H9 (cell line): ENCODE data around the gene PRPF8. TPM values are rescaled to one million over a fixed set of nuclear protein-coding genes. Genes with fewer than 3 reads are reported as not detected.
"Not testable (repeated sequence)": the region's sequence is repeated elsewhere in the genome, so short reads cannot be mapped to it uniquely, and the experiment has no call there.

Experiments
- DNase-seq: peaks from one replicate; pipeline ENCODE4 v3.0.0-alpha.2; 2017
- H2AFZ ChIP-seq: one replicate; pipeline ENCODE4 v1.6.1; 2013; ENCODE audit warnings: mild to moderate bottlenecking, low read length, control low read depth, moderate library complexity
- H2AK5ac ChIP-seq: 2 replicates; pipeline ENCODE4 v1.6.1; 2013; ENCODE audit warnings: low read length, control low read depth, mixed read lengths; ENCODE audit not compliant: insufficient read length
- H2BK120ac ChIP-seq: one replicate; pipeline ENCODE4 v1.6.1; 2013; ENCODE audit warnings: low read depth, mild to moderate bottlenecking, low read length, control low read depth, inconsistent platforms; ENCODE audit not compliant: poor library complexity, severe bottlenecking
- H2BK12ac ChIP-seq: 2 replicates; pipeline ENCODE4 v1.6.1; 2013; ENCODE audit warnings: low read length, control low read depth, mixed read lengths, low read depth; ENCODE audit not compliant: insufficient read length
- H2BK15ac ChIP-seq: 2 replicates; pipeline ENCODE4 v1.6.1; 2013; ENCODE audit warnings: low read depth, low read length, control low read depth
- H2BK20ac ChIP-seq: one replicate; pipeline ENCODE4 v1.6.1; 2013; ENCODE audit warnings: low read depth, mild to moderate bottlenecking, low read length, control low read depth, inconsistent platforms; ENCODE audit not compliant: poor library complexity, severe bottlenecking
- H2BK5ac ChIP-seq: 2 replicates; pipeline ENCODE4 v1.6.1; 2013; ENCODE audit warnings: low read length, control low read depth, mixed read lengths; ENCODE audit not compliant: insufficient read length
- H3K14ac ChIP-seq: 2 replicates; pipeline ENCODE4 v1.6.1; 2013; ENCODE audit warnings: low read length, control low read depth; ENCODE audit not compliant: insufficient read depth
- H3K18ac ChIP-seq: 2 replicates; pipeline ENCODE4 v1.6.1; 2013; ENCODE audit warnings: low read depth, mild to moderate bottlenecking, mixed read lengths, low read length, control low read depth; ENCODE audit not compliant: insufficient read length
- H3K23ac ChIP-seq: 2 replicates; pipeline ENCODE4 v1.6.1; 2013; ENCODE audit warnings: low read length, control low read depth, mixed read lengths, low read depth; ENCODE audit not compliant: insufficient read length
- H3K23me2 ChIP-seq: 2 replicates; pipeline ENCODE4 v1.6.1; 2013; ENCODE audit warnings: low read depth, mild to moderate bottlenecking, mixed read lengths, low read length, control low read depth; ENCODE audit not compliant: insufficient read length, poor library complexity, severe bottlenecking
- H3K27ac ChIP-seq: 2 replicates; pipeline ENCODE4 v1.5.1; 2013; ENCODE audit warnings: low read length, control low read depth, mixed read lengths, low read depth; ENCODE audit not compliant: insufficient read length
- H3K27me3 ChIP-seq: 2 replicates; pipeline ENCODE4 v1.6.1; 2013; ENCODE audit warnings: low read length, control low read depth, inconsistent platforms; ENCODE audit not compliant: insufficient read depth
- H3K4ac ChIP-seq: 2 replicates; pipeline ENCODE4 v1.6.1; 2013; ENCODE audit warnings: low read depth, mild to moderate bottlenecking, control low read depth, inconsistent platforms, low read length, moderate library complexity
- H3K4me1 ChIP-seq: 2 replicates; pipeline ENCODE4 v1.6.1; 2013; ENCODE audit warnings: low read length, control low read depth, inconsistent platforms; ENCODE audit not compliant: insufficient read depth
- H3K4me2 ChIP-seq: 2 replicates; pipeline ENCODE4 v1.6.1; 2013; ENCODE audit warnings: low read length, control low read depth, mixed read lengths; ENCODE audit not compliant: insufficient read length, insufficient read depth
- H3K56ac ChIP-seq: 2 replicates; pipeline ENCODE4 v1.6.1; 2013; ENCODE audit warnings: low read depth, mild to moderate bottlenecking, mixed read lengths, low read length, control low read depth; ENCODE audit not compliant: insufficient read length
- H3K79me1 ChIP-seq: 2 replicates; pipeline ENCODE4 v1.6.1; 2013; ENCODE audit warnings: low read depth, mild to moderate bottlenecking, moderate library complexity, low read length, control low read depth, inconsistent platforms; ENCODE audit not compliant: insufficient read depth, poor library complexity, severe bottlenecking
- H3K79me2 ChIP-seq: 2 replicates; pipeline ENCODE4 v1.6.1; 2013; ENCODE audit warnings: low read length, control low read depth, inconsistent platforms; ENCODE audit not compliant: insufficient read depth
- H3K9ac ChIP-seq: 2 replicates; pipeline ENCODE4 v1.6.1; 2013; ENCODE audit warnings: low read length, control low read depth, mixed read lengths; ENCODE audit not compliant: insufficient read length; ENCODE audit errors: extremely low read depth
- H3K9me3 ChIP-seq: one replicate; pipeline ENCODE4 v1.6.1; 2013; ENCODE audit warnings: low read depth, low read length, inconsistent platforms; ENCODE audit not compliant: control insufficient read depth
- H3T11ph ChIP-seq: one replicate; pipeline ENCODE4 v1.6.1; 2013; ENCODE audit warnings: mild to moderate bottlenecking, low read length, control low read depth, inconsistent platforms
- H4K20me1 ChIP-seq: one replicate; pipeline ENCODE4 v1.6.1; 2013; ENCODE audit not compliant: control insufficient read depth, insufficient read length, insufficient read depth
- H4K5ac ChIP-seq: 2 replicates; pipeline ENCODE4 v1.6.1; 2013; ENCODE audit warnings: low read depth, mild to moderate bottlenecking, mixed read lengths, low read length, control low read depth; ENCODE audit not compliant: insufficient read length
- H4K8ac ChIP-seq: replicated peaks from 2 replicates; pipeline ENCODE4 v1.6.1; 2013; ENCODE audit warnings: low read length, control low read depth, mixed read lengths, low read depth; ENCODE audit not compliant: insufficient read length
- H4K91ac ChIP-seq: 2 replicates; pipeline ENCODE4 v1.6.1; 2013; ENCODE audit warnings: low read depth, mild to moderate bottlenecking, moderate library complexity, mixed read lengths, low read length, control low read depth; ENCODE audit not compliant: insufficient read length
- H3K27ac Mint-ChIP-seq, 3 experiments: 2 replicates in 2 of 3; 3 replicates in 1 of 3; pipeline ENCODE4 v1.8.0; 2020 to 2021; ENCODE audit warnings: mixed read lengths in 3 of 3, mild to moderate bottlenecking in 1 of 3, moderate library complexity in 1 of 3
- H3K27me3 Mint-ChIP-seq: 2 replicates; pipeline ENCODE4 v1.8.0; 2021; ENCODE audit warnings: low read depth, mild to moderate bottlenecking, moderate library complexity, mixed read lengths
- H3K36me3 Mint-ChIP-seq, 3 experiments: 2 replicates in 2 of 3; 3 replicates in 1 of 3; pipeline ENCODE4 v1.8.0; 2020 to 2021; ENCODE audit warnings: low read depth in 3 of 3, mixed read lengths in 3 of 3; ENCODE audit not compliant: insufficient read depth in 1 of 3
- H3K4me1 Mint-ChIP-seq, 2 experiments: 2 replicates each; pipeline ENCODE4 v1.8.0; 2020; ENCODE audit warnings: mixed read lengths in 2 of 2
- H3K4me3 Mint-ChIP-seq, 2 experiments: 2 replicates in 1 of 2; 3 replicates in 1 of 2; pipeline ENCODE4 v1.8.0; 2020 to 2021; ENCODE audit warnings: mild to moderate bottlenecking in 2 of 2, mixed read lengths in 2 of 2, moderate library complexity in 1 of 2
- H3K9me3 Mint-ChIP-seq, 2 experiments: 2 replicates in 1 of 2; 3 replicates in 1 of 2; pipeline ENCODE4 v1.8.0; 2020; ENCODE audit warnings: mild to moderate bottlenecking in 2 of 2, mixed read lengths in 2 of 2, moderate library complexity in 1 of 2
- CTCF ChIP-seq: fragments of 200-600 bp; sonication (generic); conservative IDR thresholded peaks from 3 replicates; pipeline ENCODE4 v1.8.0; 2021; ENCODE audit warnings: antibody characterized with exemption, mild to moderate bottlenecking
- WGBS: extraction: QIAGEN DNeasy Blood & Tissue Kit; methylation state at CpG from one replicate; pipeline ENCODE4 v1.1.7; 2013; ENCODE audit warnings: missing lambda C conversion rate, low lambda C conversion rate, mixed read lengths; ENCODE audit not compliant: insufficient read length; ENCODE audit errors: extremely low coverage; 5-methylcytosine and 5-hydroxymethylcytosine counted together
- total RNA-seq: library from RNA; stranded (reverse); gene quantifications from 2 replicates; pipeline ENCODE4 v1.2.1, GENCODE V29; 2021

The PRPF8 gene
- total RNA-seq, 1 experiment from 2014 or later: 408 TPM

GRCh38 chr17:1709403-1709951 lies 24.8 kb upstream of the PRPF8 start:
- no peak overlapping the region for H4K5ac ChIP-seq
- H3K23ac ChIP-seq: no peak overlapping the region
- H3K23me2 ChIP-seq: peaks cover 21% of the 10 kb centered on the region
- no peaks in the 10 kb centered on the region for H3K79me1 ChIP-seq
- WGBS: no CpG with 5 or more reads among the region's 16 CpGs
- H2BK20ac ChIP-seq: no peak overlapping the region
- H3K36me3 Mint-ChIP-seq: peaks cover 0 to 13% (median 2%) of the 10 kb centered on the region in 3 experiments; a peak in 3 of 7 replicates
- no peak overlapping the region for H4K8ac ChIP-seq
- peak overlapping the region; percentile 54 for H3K4me2 ChIP-seq
- H3K27ac Mint-ChIP-seq: no peak overlapping the region
- H3K9ac ChIP-seq: no peak overlapping the region
- no peaks in the 10 kb centered on the region for H3K27me3 ChIP-seq
- H2BK120ac ChIP-seq: no peak overlapping the region
- H3K4me1 Mint-ChIP-seq: peaks cover 26 to 33% of the 10 kb centered on the region in 2 experiments
- TF ChIP-seq CTCF: no peak
- H3K9me3 Mint-ChIP-seq: no peaks in the 10 kb centered on the region; a peak in 1 of 5 replicates
- no peak overlapping the region for H3T11ph ChIP-seq
- peaks cover 7% of the 10 kb centered on the region for H3K27me3 Mint-ChIP-seq
- no peaks in the 10 kb centered on the region for H3K9me3 ChIP-seq
- H3K27ac ChIP-seq: no peak overlapping the region
- H2BK15ac ChIP-seq: no peak overlapping the region
- DNase-seq: peak; percentile 48
- H2BK12ac ChIP-seq: no peak overlapping the region
- H3K4me3 Mint-ChIP-seq: peak overlapping the region; percentile 48 to 77
- H2AFZ ChIP-seq: no peak overlapping the region
- H3K4ac ChIP-seq: no peak overlapping the region
- H3K18ac ChIP-seq: no peak overlapping the region
- H4K91ac ChIP-seq: no peak overlapping the region
- H3K4me1 ChIP-seq: peaks cover 2% of the 10 kb centered on the region; the same call in 1 of the 2 replicates
- no peaks in the 10 kb centered on the region for H4K20me1 ChIP-seq
- H3K14ac ChIP-seq: no peak overlapping the region
- no peak overlapping the region for H3K56ac ChIP-seq
- no peaks in the 10 kb centered on the region for H3K79me2 ChIP-seq
- H2BK5ac ChIP-seq: no peak overlapping the region
- no peak overlapping the region for H2AK5ac ChIP-seq

GRCh38 chr17:1708791-1709346 lies 24.2 kb upstream of the PRPF8 start:
- H3K4me1 ChIP-seq, H3K4me2 ChIP-seq, H3K18ac ChIP-seq, H3K27me3 Mint-ChIP-seq, H3K79me1 ChIP-seq, H4K91ac ChIP-seq, H3K9ac ChIP-seq, H4K5ac ChIP-seq, H3K56ac ChIP-seq, H2AK5ac ChIP-seq, H3K4ac ChIP-seq, H3K9me3 Mint-ChIP-seq, H2BK12ac ChIP-seq, H2BK15ac ChIP-seq, H3K14ac ChIP-seq, H4K8ac ChIP-seq, H3K23ac ChIP-seq, DNase-seq, H2BK5ac ChIP-seq, H3K27me3 ChIP-seq, H4K20me1 ChIP-seq, H2AFZ ChIP-seq, H3K79me2 ChIP-seq, H2BK20ac ChIP-seq, H3K27ac Mint-ChIP-seq, H3K9me3 ChIP-seq, H3K27ac ChIP-seq, H3T11ph ChIP-seq, H2BK120ac ChIP-seq: not testable (repeated sequence)
- H3K4me1 Mint-ChIP-seq: peaks cover 22 to 28% of the 10 kb centered on the region in 2 experiments
- WGBS: no CpG with 5 or more reads among the region's 10 CpGs
- H3K36me3 Mint-ChIP-seq: peaks cover 0 to 13% (median 2%) of the 10 kb centered on the region in 3 experiments; a peak in 3 of 7 replicates
- H3K23me2 ChIP-seq: peaks cover 16% of the 10 kb centered on the region
- H3K4me3 Mint-ChIP-seq: peak overlapping the region; percentile 48 to 77
